Measurements from ENCODE around the gene CAMSAP3.
"Not testable (repeated sequence)": the region's sequence is repeated elsewhere in the genome, so short reads cannot be mapped to it uniquely, and the experiment has no call there.

Gene CAMSAP3

DNA sequence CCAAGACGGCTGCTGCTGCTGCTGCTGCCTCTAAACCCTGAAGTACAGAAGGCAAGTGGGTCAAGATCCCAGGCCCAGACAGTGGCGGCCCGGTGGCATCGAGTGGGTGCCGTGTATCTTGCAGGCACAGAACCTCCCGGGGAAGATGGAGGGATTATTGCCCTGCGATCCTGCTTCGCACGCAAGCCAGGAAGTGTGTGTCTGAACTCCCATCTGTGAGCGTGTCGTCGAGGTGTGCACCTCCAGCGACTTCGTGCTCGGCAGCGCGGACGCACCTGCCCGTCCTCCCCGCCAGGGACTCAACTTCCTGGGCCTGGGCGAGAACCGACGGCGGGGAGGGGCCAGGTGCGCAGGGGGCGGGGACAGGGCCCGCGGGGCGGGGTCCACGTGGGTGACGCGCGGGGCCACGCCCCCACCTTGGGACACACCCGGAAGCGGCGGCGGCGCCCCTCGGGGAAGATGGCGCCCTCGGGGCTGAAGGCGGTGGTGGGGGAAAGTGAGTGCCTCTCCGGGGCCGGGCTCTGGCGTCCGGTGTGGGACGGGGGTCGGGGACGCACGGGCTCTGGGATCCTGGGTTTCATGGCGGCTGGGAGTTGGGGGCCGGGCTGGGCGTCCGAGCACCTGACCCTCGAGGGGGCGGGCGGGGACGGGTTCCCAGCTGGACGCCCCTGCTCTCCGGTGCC is 41.2 kb downstream of the CAMSAP3 start, which contains the start of gene STXBP2:
TSS of gene STXBP2 (plus strand) at position 420 of the 683 bp plus-strand sequence. CDS start at position 460, 40 bp downstream.
- DNase-seq = peak; percentile 5

DNA sequence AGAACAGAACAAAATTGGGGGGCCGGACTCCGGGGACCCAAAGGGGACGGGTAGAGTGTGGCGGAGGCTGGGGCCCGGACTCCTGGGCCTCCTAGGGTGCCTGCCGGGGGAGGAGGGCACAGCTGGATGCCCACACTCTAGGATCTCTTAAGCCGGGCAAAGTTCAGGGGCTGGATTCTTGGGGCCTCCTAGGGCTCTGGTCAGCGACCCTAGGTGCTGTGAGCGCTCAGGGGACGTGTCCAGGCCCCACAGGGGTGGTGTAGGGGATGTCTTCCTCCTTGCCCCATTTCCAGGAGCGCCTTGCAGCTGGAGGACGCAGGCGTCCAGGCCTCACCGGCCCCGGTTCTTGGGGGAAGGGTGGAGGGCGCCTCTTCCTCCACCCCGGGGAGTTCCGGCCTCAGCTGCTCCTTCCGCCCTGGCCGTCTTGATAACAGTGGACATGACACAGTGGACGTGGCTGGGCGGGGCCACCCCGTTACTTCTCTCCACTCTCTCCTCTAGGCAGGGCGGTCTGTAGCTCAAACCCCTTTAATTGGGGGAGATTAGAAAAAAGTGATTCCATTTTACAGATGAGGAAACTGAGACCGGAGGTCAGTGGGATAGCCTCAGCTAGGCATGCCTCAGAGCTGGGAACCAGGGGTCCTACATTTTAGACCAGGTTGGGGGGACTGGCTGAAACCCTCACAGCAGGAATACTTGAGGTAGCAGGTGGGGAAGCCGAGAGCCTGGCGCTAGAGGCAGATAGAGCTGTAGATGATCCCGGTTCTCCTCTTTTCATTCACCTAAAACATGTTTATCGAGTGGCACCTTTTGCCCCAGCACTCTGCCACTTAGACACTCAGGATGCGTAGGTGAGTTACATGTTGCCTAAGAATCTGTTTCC is 42.0 kb downstream of the CAMSAP3 start:
- no peak for DNase-seq

DNA sequence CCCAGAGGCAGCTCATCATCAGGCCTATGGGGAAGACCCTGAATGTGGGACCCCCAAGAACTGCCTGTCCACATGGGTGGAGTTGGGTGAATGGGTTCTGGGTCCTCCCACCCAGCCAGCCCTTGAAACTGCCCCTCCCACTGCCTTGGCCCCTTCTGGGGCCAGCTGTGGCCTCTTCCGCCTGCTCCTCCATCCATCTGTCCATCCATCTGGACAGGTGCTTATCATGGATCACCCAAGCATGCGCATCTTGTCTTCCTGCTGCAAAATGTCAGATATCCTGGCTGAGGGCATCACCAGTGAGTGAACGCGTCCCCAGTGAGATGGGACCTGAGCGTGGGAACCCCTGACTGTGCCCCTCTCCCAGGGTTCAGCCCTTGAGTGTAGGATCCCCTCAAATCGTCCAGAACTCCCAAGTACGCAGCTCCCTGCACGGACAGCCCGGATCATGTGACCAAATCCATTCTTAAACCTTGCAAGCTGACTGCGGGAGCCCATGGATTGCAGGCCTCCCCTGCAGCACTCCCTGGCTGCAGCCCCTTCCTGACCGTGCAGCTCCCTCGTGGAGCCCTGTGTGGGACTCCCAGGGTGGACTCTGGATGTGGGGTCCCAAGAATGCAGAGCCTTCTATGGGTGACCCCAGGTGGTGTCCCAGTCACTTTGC is 43.3 kb downstream of the CAMSAP3 start:
- DNase-seq = no peak

- no peak for DNase-seq
Observed at GRCh38 chr19:7639863-7640348, 44.2 kb downstream of the CAMSAP3 start.

DNA sequence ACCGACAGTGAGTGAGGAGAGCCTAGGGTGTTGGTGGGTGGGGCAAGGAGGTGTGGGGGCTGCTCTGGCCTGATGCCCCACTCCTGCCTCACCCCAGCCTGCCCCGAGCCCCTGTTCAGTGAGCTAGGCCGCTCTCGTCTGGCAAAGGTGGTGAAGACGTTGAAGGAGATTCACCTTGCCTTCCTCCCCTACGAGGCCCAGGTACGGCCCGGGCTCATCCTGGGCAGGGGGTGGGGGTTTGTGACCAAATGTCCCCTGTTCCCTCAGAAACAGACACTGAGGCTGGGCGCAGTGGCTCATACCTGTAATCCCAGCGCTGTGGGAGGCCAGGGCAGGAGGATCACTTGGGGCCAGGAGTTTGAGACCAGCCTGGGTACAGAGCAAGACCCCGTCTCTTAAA is 45.1 kb downstream of the CAMSAP3 start:
- DNase-seq = no peak

GRCh38 chr19:7641290-7642276 is 45.9 kb downstream of the CAMSAP3 start:
- no peak for DNase-seq

DNA sequence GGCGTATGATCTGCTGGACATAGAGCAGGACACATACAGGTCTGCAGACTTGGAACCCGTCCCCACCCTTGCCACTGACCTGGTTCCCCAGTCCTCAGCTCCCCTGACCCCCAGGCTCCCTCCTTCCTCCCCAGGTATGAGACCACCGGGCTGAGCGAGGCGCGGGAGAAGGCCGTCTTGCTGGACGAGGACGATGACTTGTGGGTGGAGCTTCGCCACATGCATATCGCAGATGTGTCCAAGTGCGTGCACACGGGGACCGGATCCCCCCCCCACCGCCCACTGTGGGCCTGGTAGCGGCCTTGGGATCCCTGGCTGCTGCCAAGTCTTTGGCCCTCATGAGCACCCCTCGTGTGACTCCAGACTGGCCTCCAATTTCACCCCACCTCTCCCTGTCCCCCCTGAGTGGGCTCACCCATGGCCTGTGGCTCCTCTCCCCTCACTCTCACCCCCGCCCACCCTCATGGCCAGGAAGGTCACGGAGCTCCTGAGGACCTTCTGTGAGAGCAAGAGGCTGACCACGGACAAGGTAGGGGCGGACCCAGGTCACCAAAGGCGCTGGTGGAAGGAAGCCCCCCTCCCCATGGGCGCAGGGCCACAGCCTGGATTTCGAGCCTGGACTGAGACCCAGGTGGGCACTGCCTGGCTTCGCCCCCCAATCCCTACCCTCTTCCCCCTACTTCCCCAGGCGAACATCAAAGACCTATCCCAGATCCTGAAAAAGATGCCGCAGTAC is 46.8 kb downstream of the CAMSAP3 start:
- no peak for DNase-seq

DNA sequence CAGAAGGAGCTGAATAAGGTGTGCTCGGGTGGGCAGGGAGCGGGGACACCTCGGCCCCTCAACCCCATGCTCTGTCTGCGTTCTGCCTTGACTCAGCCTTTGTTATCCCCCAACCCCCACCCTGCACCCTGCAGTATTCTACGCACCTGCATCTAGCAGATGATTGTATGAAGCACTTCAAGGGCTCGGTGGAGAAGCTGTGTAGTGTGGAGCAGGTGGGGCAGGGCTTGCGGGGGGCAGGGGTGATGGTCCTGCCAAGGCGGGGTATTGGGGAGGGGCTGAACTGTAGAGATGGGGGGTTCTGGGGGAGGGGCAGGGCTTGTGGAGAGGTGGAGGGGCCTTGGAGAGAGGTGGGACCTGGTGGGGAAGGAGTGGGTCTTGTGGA is 47.4 kb downstream of the CAMSAP3 start:
- DNase-seq = no peak

DNA sequence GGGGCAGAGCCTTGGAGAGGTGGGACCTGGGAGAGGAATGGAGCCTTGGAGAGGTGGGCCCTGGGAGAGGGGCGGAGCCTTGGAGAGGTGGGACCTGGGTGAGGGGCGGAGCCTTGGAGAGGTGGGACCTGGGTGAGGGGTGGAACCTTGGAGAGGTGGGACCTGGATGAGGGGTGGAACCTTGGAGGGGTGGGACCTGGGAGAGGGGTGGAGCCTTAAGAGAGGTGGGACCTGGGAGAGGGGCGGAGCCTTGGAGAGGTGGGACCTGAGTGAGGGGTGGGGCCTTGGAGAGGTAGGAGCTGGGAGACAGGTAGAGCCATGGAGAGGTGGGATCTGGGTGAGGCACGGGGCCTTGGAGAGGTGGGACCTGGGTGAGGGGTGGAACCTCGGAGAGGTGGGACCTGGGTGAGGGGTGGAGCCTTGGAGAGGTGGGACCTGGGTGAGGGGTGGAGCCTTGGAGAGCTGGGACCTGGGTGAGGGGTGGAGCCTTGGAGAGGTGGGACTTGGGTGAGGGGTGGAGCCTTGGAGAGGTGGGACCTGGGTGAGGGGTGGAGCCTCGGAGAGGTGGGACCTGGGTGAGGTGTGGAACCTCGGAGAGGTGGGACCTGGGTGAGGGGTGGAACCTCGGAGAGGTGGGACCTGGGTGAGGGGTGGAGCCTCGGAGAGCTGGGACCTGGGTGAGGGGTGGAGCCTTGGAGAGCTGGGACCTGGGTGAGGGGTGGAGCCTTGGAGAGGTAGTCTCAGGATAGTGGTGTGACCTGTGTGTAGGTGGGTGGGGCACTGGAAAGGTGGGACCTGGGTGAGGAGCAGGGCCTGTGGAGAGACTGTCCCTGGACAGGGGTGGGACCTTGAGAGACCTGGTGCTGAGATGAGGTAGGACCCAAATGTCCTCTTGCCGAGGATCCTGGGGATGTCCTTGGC is 48.2 kb downstream of the CAMSAP3 start:
- not testable (repeated sequence) for DNase-seq

DNA sequence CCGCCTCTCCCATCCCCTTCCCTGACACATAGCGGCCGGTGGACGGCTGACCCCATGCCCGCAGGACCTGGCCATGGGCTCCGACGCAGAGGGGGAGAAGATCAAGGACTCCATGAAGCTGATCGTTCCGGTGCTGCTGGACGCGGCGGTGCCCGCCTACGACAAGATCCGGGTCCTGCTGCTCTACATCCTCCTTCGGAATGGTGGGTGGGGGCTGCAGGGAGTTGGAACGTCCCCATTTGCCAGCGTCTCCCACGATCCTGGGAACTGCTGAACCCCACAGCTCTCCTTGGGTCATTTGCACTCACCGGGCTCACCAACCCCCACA is 48.9 kb downstream of the CAMSAP3 start:
- no peak for DNase-seq

GRCh38 chr19:7645163-7645562 is 49.5 kb downstream of the CAMSAP3 start:
- no peak for DNase-seq

DNA sequence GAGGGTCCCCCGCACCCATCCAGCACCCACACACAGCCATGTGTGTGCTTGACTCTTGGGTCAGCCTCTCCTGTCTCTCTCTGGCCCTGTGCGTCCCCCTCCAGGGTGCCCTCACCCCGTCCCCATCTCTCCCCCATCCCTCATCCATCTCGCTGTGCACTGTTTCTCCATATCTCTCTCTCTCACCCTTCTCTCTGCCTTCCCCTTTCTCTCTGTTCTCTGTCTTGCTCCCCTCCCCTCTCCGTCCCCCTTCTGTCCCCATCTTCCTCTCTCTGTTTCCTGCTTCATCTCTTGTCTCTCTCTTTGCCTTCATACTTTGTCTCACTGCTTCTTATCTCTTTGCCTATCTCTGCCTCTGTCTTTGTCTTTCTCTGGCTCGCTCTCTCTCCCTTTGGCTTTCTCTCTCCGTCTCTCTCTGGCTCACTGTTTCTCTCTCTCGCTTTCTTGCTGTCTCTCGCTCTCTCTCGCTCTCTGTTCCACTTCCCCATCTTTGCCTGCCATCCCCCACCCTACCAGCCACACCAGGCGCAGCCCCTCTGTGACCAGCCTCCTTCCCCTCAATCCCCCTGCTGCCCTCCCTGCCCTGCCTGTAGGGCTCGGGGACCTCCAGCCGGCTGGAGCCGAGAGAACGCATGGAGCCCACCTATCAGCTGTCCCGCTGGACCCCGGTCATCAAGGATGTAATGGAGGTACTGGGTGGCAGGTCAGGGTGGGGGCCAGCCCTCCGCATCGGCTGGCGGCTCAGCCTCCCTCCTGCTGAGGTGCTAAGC is 50.2 kb downstream of the CAMSAP3 start:
- no peak for DNase-seq

- DNase-seq = no peak
Observed at GRCh38 chr19:7646426-7646700, 50.7 kb downstream of the CAMSAP3 start.

GRCh38 chr19:7647156-7647555 is 51.5 kb downstream of the CAMSAP3 start:
- no peak for DNase-seq

GRCh38 chr19:7648265-7649014 is 52.8 kb downstream of the CAMSAP3 start:
- DNase-seq = no peak

- DNase-seq = no peak
Observed at GRCh38 chr19:7650148-7650547, 54.5 kb downstream of the CAMSAP3 start.

GRCh38 chr19:7652061-7652641 is 56.5 kb downstream of the CAMSAP3 start:
- DNase-seq = no peak

GRCh38 chr19:7654401-7654800 is 58.7 kb downstream of the CAMSAP3 start:
- no peak for DNase-seq

DNA sequence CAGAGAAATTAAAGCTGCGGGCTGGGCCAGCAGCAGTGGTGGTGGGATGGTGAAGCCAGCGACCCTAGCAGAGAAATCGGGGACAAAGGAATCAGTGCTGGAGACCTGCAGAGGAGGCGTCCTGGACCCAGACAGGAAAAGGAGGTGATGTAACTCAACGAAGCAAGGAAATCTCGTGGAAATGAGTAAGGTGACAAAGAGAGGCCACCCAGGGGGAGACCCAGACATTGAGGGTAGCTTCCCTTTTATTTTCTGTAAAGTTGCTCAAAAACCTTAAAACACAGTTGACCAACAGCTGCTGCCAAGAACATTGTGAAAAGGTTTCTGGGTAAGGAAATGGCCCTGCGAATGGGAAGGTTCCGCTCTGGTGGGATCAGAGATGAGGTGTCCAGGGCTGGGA is 59.9 kb downstream of the CAMSAP3 start:
- DNase-seq = no peak

Data from NCI-H2081 treated with DMSO at 0.1 percent for 48 hours (cell line).